22Rv1 (cell line): ENCODE data around the gene SELPLG.

Experiments used
- ZFX ChIP-seq: fragments of 450-650 bp; IDR thresholded peaks from 2 replicates; pipeline ENCODE4 v1.6.1; 2017; ENCODE audit warnings: antibody characterized with exemption, borderline replicate concordance
- TF ChIP-seq, protein P1 (sequence below): fragments of 450-650 bp; IDR thresholded peaks from 2 replicates; pipeline ENCODE4 v1.5.1; 2017; ENCODE audit warnings: mild to moderate bottlenecking

DNA sequence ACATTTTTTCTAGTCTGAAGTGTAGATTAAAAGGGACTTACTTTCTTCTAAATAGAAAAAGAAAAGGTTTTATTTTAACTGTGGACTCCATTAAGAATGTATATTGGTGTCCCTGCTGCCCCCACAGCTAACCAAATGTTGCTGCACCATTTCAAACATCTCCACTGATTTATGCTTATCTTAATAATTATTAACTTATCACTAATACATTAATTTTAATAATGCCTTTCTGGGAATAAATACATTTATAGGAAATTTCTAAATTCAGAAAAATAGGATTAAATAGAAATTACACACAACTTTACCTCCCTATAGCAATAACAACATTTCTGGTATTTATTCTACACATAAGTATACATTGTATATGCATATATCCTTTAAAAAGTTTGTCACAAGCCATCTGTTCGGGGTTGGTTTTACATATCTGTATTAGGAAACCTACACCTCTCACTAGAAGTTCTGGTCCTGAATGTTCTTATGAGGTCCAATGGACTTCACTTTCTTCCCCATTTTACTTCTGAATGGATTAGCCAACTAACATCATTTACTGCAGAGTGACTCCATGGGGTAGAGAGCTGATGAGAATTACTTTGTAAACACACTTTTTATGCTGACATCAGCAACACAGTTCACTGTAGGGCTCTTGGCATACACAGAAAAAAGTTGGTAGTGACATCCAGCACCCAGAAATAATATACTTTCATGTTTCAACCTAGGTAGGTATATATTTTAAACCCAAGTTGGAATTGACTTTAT lies 9.4 kb upstream of the SELPLG start:
- TF ChIP-seq, protein P1, sequence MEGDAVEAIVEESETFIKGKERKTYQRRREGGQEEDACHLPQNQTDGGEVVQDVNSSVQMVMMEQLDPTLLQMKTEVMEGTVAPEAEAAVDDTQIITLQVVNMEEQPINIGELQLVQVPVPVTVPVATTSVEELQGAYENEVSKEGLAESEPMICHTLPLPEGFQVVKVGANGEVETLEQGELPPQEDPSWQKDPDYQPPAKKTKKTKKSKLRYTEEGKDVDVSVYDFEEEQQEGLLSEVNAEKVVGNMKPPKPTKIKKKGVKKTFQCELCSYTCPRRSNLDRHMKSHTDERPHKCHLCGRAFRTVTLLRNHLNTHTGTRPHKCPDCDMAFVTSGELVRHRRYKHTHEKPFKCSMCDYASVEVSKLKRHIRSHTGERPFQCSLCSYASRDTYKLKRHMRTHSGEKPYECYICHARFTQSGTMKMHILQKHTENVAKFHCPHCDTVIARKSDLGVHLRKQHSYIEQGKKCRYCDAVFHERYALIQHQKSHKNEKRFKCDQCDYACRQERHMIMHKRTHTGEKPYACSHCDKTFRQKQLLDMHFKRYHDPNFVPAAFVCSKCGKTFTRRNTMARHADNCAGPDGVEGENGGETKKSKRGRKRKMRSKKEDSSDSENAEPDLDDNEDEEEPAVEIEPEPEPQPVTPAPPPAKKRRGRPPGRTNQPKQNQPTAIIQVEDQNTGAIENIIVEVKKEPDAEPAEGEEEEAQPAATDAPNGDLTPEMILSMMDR: no peak
- no peak for TF ChIP-seq ZFX
